Measurements from ENCODE around the gene HERC2. TPM values are rescaled to one million over a fixed set of nuclear protein-coding genes. Genes with fewer than 3 reads are reported as not detected.

The HERC2 gene
- total RNA-seq, 2 donors from 2014 or later: 65.1 to 69.8 TPM

- WGBS: 91% methylated on average over 26 of the region's 26 CpGs
- H3K27ac ChIP-seq: no peak overlapping the region
- H3K27me3 ChIP-seq (replicated peaks; ENCODE audit: insufficient read depth): no peaks in the 10 kb centered on the region
- H3K36me3 ChIP-seq: peaks cover 0 to 9% of the 10 kb centered on the region in 2 donors
- no peak overlapping the region for H3K4me3 ChIP-seq
- TF ChIP-seq CTCF (IDR thresholded peaks at IDR 0.05): no peak
- no peak for TF ChIP-seq POLR2AphosphoS5 (IDR thresholded peaks at IDR 0.05)
- TF ChIP-seq POLR2A (IDR thresholded peaks at IDR 0.05): no peak
- DNase-seq (ENCODE audit: low spot score): no peak
- intact Hi-C loops (cut with DNase I): no loop called here
- peaks cover under 1% of the 10 kb centered on the region for H3K4me1 ChIP-seq (replicated peaks)
- H3K9me3 ChIP-seq: no peaks in the 10 kb centered on the region
These were observed 210.4 kb downstream of the HERC2 start for GRCh38 chr15:28111543-28111942.

GRCh38 chr15:28110481-28110881 lies 211.5 kb downstream of the HERC2 start:
- 45% methylated on average over 7 of the region's 7 CpGs for WGBS
- Histone ChIP-seq H3K36me3 (peaks cover 0 to 6% of the 10 kb centered on the region in 2 donors), H3K27me3 (replicated peaks; ENCODE audit: insufficient read depth) (no peaks in the 10 kb centered on the region), H3K9me3 (no peaks in the 10 kb centered on the region), H3K4me3 (no peak overlapping the region), H3K27ac (no peak overlapping the region), H3K4me1 (replicated peaks) (peaks cover 3% of the 10 kb centered on the region)
- TF ChIP-seq POLR2AphosphoS5 (IDR thresholded peaks at IDR 0.05): no peak
- no peak for TF ChIP-seq CTCF (IDR thresholded peaks at IDR 0.05)
- no peak for TF ChIP-seq POLR2A (IDR thresholded peaks at IDR 0.05)
- no peak for DNase-seq (ENCODE audit: low spot score)
- intact Hi-C loops (cut with DNase I): no loop called here

GRCh38 chr15:28109626-28110455 lies 212.1 kb downstream of the HERC2 start:
- 87% methylated on average over 25 of the region's 25 CpGs for WGBS
- intact Hi-C loops (cut with DNase I): no loop called here
- Histone ChIP-seq H3K27ac (no peak overlapping the region), H3K4me1 (replicated peaks) (peaks cover 3% of the 10 kb centered on the region), H3K36me3 (peaks cover 0 to 6% of the 10 kb centered on the region in 2 donors), H3K9me3 (no peaks in the 10 kb centered on the region), H3K4me3 (no peak overlapping the region), H3K27me3 (replicated peaks; ENCODE audit: insufficient read depth) (no peaks in the 10 kb centered on the region)
- DNase-seq (ENCODE audit: low spot score): no peak
- TF ChIP-seq CTCF (IDR thresholded peaks at IDR 0.05) (no peak), POLR2A (IDR thresholded peaks at IDR 0.05) (no peak), POLR2AphosphoS5 (IDR thresholded peaks at IDR 0.05) (no peak)

GRCh38 chr15:28107904-28108275 lies 214.1 kb downstream of the HERC2 start:
- Histone ChIP-seq H3K4me1 (replicated peaks) (peaks cover 3% of the 10 kb centered on the region), H3K4me3 (no peak overlapping the region), H3K27me3 (replicated peaks; ENCODE audit: insufficient read depth) (no peaks in the 10 kb centered on the region), H3K27ac (no peak overlapping the region), H3K9me3 (no peaks in the 10 kb centered on the region), H3K36me3 (peaks cover 0 to 6% of the 10 kb centered on the region in 2 donors)
- intact Hi-C loops (cut with DNase I): no loop called here
- no peak for TF ChIP-seq CTCF (IDR thresholded peaks at IDR 0.05)
- TF ChIP-seq POLR2AphosphoS5 (IDR thresholded peaks at IDR 0.05): no peak
- TF ChIP-seq POLR2A (IDR thresholded peaks at IDR 0.05): no peak
- WGBS: 31% methylated on average over 8 of the region's 8 CpGs
- no peak for DNase-seq (ENCODE audit: low spot score)
